ENCODE data around the gene KIF22. TPM values are rescaled to one million over a fixed set of nuclear protein-coding genes. Genes with fewer than 3 reads are reported as not detected.
A peak's percentile ranks its signal among the peaks of the same experiment; 100 is the strongest.

Gene KIF22
- total and polyA plus RNA-seq, 9 of the 15 experiments (the other 6 are each of a cell fraction or from before 2014, with no cell fraction given) = 8.7 to 232 (median 131) TPM

DNA sequence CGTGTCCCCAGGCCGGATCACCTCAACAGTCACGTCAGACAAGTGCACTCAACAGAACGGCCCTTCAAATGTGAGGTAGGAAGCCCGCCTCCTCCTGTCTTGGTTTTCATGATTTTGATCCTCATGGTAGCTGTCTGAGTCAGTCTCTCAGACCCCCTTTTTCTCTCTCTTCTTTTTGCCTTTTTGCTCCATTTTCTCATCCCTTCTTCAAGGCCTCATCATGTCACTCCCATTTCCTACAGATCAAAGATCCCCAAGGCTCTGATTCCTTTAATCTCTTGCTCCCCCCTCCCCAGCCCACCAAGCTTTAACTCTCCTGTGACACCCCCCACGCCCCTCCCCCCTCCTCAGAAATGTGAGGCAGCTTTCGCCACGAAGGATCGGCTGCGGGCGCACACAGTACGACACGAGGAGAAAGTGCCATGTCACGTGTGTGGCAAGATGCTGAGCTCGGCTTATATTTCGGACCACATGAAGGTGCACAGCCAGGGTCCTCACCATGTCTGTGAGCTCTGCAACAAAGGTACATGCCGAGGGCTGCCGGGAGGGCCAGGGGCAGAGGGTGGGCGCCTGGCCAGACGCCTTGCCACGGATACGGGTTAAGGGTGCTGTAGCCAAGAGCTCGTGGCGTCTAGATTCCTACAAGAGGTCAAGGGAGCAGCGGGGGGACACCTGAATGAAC, 17.8 kb downstream of the KIF22 start (continued):
- peak; percentile 49; the same call in 1 of the 2 replicates for TF ChIP-seq GABPA (tag; conservative IDR thresholded peaks at IDR 0.05; ENCODE audit: low read depth)
- no peak for TF ChIP-seq CHD4 (IDR thresholded peaks at IDR 0.05; ENCODE audit: insufficient read depth, insufficient replicate concordance, low read depth, low read length, poor library complexity, severe bottlenecking)
- 0 out of 2 replicates have a peak, but pooled peaks have one; percentile 21 for TF ChIP-seq SUPT5H (IDR thresholded peaks at IDR 0.05)
- TF ChIP-seq, protein P1, sequence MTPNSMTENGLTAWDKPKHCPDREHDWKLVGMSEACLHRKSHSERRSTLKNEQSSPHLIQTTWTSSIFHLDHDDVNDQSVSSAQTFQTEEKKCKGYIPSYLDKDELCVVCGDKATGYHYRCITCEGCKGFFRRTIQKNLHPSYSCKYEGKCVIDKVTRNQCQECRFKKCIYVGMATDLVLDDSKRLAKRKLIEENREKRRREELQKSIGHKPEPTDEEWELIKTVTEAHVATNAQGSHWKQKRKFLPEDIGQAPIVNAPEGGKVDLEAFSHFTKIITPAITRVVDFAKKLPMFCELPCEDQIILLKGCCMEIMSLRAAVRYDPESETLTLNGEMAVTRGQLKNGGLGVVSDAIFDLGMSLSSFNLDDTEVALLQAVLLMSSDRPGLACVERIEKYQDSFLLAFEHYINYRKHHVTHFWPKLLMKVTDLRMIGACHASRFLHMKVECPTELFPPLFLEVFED (CRISPR knock-in tag; conservative IDR thresholded peaks at IDR 0.05) = no peak
- TF ChIP-seq HES1 (IDR thresholded peaks at IDR 0.05; ENCODE audit: low read depth) = no peak
- no peak for TF ChIP-seq ZNF76 (CRISPR knock-in tag; IDR thresholded peaks at IDR 0.05; ENCODE audit: borderline replicate concordance)
- TF ChIP-seq SIN3B (IDR thresholded peaks at IDR 0.05; ENCODE audit: low read depth) = no peak
- TF ChIP-seq GTF2F1 (IDR thresholded peaks at IDR 0.05; ENCODE audit: low read depth, low read length) = no peak
- peak; percentile 54; the same call in 1 of the 2 replicates for TF ChIP-seq ELF1 (tag; IDR thresholded peaks at IDR 0.05)
- TF ChIP-seq ETV5 (CRISPR knock-in tag; IDR thresholded peaks at IDR 0.05; ENCODE audit: low read depth) = no peak
- no peak for TF ChIP-seq HNRNPH1 (optimal IDR thresholded peaks at IDR 0.05; ENCODE audit: low read depth, low read length)
- TF ChIP-seq CAMTA2 (CRISPR knock-in tag; conservative IDR thresholded peaks at IDR 0.05) = no peak
- no peak for TF ChIP-seq ILF3 (IDR thresholded peaks at IDR 0.05; ENCODE audit: borderline replicate concordance)
- no peak for TF ChIP-seq DPF2 (IDR thresholded peaks at IDR 0.05)
- TF ChIP-seq NR2F6 (CRISPR knock-in tag; IDR thresholded peaks at IDR 0.05) = no peak

All from K562 (cell line).